ENCODE data around the gene LIPT1.
A peak's percentile ranks its signal among the peaks of the same experiment; 100 is the strongest.
"Not testable (repeated sequence)": the region's sequence is repeated elsewhere in the genome, so short reads cannot be mapped to it uniquely, and the experiment has no call there.

The LIPT1 gene

DNA sequence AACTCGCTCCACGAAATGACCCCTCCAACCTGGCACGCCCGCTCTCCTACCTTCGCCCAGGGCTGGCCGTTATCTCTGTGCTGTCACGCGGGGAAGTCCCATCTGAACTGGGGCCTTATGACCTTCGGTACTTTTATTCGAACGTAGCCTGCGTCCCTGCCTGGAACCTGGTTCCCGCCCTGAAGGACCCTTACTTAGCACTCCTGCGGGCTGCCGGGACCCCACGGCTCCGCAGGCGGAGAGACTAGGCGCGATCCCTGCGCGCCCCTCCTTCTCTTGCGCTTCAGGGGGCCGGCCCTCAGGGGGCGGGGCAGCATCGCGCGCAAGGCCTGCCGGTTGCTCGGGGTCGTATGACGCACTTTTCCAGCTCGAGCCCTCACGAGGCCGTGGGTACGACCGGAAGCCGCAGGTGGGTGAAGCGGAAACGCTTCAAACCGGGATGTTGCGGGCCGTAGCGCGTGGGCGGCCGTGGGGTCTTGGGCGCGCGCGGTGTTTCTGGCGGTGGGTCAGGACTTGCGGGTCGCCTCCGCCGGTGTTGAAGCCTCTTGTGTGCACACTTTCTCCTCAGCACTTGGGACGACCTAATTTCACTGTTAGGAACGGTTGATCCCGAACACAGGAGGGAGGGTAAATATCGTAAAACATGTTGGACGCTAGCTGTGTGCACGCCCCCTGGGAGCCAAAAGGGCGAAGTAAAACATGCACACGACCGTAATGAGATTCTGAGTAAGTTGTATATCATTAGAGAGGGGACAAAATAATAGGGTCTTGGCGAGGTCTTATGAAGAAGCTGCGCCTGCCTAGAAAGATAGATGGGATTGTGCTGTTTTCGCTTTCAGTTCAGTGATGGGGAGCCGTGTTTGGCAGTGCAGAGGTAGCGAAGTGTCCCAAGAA, at the start of gene LIPT1, which contains the start of gene TSGA10:
Gene LIPT1, plus strand, starts transcription at position 325 of the 894 bp plus-strand sequence. CDS start 6,991 bp downstream, outside the sequence.
Gene TSGA10, minus strand, starts transcription at position 300 of the 894 bp plus-strand sequence. CDS start 45,503 bp downstream, outside the sequence.
- peak; percentile 87 for DNase-seq (ENCODE audit: low read depth)

DNA sequence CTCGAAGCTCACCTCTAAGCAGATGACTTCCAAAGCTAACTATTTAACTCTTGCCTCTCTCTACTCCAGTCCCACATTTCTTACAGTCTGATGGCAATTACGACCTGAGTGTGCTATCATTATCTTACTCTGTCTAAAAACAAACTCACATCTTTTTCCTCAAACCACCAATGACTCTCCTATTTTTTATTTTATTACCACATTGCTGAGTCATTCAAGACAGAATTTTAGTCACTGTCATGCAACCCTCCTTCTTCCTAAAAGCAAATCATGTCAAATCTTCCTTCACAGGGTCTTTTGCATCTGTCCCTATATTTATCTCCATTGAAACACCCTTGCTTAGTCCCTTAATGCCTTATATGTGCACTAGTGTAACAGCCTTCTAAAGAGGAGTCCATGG, 47.9 kb upstream of the LIPT1 start:
- no peak for DNase-seq (ENCODE audit: low read depth)

DNA sequence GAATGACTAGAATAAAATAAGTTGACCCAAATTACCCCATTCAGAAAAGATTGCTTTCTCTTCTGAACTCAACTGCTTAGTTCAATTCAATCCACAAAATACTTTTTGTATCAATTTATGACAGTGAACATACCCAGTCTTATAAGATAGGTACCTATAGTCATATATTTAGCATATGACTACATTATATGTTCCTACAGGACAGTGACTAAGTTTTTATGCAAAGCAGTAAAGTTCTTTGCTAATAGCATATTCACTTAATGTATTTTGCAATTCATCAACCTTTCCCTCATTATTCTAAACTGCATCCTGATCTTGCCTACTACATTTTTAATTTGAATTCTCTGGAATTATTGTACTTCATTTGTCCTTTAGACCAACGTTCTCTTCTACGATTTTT, 43.5 kb upstream of the LIPT1 start:
- no peak for DNase-seq (ENCODE audit: low read depth)

DNA sequence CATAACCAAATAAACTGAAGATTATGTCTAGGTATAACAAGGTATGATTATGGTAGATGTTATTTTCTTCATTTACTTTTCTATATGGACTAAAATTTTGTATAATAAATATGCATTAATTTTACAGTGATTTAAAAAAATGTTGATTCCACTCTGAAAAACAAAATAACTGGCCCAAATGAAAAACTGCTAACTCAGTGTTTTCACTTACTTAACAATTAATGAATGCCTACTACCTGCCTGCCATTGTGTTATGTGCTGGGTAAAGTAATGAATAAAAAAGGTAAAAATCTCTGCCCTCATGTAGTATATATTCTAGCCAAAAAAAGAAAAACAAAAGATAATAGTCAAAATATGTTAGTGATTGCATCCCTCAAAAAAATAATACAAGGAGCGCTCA, 42.8 kb upstream of the LIPT1 start:
- DNase-seq (ENCODE audit: low read depth), result no peak

DNA sequence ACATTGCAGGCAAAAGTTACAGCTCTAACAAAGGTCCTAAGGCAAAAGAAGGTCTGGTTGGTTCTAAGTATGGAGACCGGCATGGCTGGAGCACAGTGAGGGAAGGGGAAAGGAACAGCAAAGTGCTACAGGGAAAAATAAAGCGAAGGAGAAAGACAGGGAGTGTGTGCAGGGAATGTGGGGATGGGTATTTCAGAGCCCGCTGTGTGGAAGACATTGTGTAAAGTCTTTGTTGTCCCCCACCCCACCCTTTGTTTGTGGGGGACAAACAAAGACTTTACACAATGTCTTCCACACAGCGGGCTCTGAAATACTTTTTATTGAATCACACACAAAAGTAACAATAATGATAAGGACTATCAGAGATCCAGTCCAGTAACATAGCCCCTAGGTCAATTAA, 42.1 kb upstream of the LIPT1 start:
- DNase-seq (ENCODE audit: low read depth), result no peak

DNA sequence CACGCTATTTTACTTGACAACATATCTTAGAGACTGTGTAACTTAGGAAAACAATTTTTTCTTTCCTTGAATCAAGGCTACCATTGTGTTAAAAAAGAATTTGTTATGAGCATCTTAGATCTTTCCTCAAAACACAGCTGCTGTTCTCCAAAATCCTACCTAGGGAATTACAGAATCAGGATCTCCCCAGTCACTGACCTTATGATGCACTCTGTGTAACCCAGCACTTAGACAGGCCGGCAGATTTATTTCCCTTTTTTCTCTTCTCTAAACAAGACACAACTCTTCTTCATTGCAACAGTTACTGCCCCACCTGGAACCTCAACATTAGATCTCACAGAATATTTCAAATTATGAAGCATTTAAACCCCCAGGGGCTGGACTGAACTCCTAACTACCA, 26.8 kb upstream of the LIPT1 start:
- no peak for DNase-seq (ENCODE audit: low read depth)

DNA sequence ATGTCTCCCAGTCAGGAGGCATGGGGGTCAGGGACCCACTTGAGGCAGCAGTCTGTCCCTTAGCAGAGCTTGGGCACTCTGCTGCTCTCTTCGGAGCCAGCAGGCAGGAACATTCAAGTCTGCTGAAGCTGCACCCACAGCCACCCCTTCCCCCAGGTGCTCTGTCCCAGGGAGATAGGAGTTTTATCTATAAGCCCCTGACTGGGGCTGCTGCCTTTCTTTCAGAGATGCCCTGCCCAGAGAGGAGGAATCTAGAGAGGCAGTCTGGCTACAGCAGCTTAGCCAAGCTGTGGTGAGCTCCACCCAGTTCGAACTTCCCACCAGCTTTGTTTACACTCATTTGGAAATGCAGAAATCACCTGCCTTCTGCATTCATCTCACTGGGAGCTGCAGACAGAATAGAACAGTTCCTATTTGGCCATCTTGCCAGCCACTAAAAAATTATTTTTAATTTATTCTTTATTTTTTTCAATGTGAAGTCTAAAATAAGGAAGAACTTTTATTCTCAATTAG, 19.7 kb upstream of the LIPT1 start:
- DNase-seq (ENCODE audit: low read depth), result not testable (repeated sequence)

DNA sequence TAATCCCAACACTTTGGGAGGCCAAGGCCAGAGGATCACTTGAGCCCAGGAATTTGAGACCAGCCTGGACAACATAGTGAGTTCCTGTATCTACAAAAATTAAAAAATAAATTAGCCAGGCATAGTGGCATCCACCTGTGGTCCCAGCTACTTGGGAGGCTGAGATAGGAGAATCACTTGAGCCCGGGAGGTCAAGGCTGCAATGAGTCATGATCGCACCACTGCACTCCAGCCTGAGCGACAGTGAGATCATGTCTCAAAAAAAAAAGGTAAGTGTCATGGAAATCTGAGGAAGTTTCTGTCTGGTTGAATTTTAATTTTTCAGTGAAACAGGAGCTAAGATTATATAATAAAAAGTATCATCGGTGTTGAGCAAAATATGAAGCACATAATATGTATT, 15.8 kb upstream of the LIPT1 start:
- DNase-seq (ENCODE audit: low read depth), result no peak

DNA sequence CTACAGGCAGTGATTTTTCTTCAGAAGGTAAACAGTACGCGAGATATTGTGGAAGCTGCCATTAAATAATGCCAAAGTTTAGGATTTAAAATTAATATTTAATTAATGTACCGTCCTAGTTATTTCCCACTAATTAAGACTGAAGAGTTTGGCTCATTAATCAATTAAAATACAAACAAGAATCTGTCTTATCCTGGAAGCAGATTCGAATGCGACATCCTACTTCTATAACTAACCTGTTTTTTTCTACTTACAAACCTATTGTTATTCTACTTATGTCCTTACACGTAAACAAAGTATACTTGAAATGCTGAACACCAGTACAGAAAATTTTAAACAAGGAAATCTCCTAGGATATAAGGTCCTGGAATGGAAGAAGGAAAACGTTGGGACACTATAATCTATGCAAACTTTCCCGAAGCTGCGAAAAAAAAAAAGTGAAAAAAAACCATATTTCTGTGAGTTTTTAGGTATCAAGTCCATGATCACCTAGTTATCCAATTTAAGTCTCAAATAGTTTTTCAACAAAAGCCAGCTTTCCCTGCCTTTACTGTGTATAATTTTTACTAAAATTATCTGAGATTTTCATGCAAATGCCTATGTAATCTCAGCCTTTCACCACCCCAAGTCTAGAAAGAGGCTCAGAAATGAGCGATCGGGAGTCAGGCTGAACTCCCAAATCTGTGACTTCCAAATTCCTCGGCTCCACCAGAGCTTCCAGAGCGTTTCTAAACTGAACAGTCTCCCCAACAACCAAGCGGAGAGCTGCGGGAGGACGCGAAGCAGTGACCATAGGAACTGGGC, 14.5 kb upstream of the LIPT1 start:
- DNase-seq (ENCODE audit: low read depth), result no peak

DNA sequence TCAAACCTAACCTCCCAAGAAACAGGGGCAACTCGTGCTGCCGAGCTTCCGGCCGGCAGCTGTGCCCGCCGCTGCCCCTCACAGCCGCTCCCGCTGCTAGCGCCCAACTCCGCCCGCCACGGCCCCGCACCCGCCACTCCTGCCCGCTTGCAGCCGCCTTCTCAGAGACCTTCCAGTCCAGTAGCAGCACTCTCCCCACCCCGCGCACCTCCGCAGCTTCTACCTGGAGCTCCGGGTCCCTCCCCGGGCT, 14.0 kb upstream of the LIPT1 start:
- no peak for DNase-seq (ENCODE audit: low read depth)

DNA sequence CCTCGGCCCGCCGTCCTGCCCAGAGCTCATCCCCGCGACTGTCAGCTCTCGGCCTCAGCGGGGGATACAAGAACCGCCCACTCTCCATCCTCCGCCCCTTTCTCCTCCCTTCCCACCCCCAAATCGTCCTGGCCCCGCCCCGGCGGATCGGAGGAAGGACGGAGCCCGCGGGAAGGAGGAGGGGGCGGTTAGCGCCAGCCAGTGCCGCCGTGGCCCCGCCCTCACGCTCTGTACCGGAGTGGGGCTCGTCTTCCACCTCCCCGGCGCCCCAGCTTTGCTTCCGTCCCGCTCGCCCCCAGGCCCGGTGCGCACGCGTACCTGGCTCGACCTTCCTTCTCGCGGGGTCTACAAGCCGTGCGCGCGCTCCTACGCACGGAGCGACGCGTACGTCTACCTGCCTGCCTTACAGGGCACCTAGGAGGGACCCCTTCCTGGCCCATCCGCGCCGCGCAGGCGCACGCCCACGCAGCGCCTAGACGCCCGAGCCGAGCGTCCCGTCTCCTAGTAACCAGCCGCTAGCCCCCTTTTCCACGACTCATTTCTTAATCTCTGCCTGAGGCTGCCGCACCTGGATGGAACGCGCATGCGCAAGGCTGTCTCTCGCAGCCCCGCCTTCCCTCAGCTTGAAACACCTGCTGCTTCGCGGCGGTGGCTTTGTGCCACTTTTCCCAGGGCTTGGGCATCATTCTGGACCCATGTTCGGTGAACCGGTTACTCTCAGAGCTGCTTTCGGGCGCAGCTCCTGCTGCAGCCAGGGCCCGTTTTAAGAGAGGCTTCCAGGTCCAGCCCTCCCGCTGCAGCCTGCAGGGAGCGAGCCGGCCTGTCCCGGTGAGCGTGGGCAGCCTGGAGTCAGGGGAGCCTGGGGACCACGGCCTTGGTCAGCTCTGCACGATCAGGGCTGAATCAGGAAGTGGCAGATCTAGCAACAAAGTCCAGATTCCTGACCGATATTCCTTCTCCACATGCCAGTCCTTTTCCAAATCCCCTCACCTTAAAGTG, 13.4 kb upstream of the LIPT1 start, which contains the start of gene C2orf15:
Gene C2orf15, plus strand, starts transcription at position 598 of the 999 bp plus-strand sequence. CDS start 8,852 bp downstream, outside the sequence.
- DNase-seq (ENCODE audit: low read depth), result peak; percentile 94

DNA sequence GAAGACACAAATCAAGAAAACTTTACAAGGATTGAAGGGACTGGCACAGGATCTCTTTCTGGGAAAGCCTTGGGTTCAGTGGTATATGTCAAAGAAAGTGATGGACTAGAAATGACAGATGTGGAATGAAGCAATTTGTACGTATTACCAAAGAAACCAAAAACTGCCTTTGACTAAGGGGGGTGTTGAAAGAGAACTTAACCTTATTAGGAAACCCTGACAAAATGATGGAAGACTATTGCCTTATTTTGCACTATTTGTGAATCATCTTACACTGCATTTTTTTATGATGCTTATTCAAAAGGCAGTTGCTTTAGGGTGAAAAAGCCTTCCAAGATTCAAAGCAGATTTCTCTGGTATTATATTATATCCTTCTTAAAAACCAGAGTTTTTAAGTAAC, 4.1 kb upstream of the LIPT1 start:
- no peak for DNase-seq (ENCODE audit: low read depth)

DNA sequence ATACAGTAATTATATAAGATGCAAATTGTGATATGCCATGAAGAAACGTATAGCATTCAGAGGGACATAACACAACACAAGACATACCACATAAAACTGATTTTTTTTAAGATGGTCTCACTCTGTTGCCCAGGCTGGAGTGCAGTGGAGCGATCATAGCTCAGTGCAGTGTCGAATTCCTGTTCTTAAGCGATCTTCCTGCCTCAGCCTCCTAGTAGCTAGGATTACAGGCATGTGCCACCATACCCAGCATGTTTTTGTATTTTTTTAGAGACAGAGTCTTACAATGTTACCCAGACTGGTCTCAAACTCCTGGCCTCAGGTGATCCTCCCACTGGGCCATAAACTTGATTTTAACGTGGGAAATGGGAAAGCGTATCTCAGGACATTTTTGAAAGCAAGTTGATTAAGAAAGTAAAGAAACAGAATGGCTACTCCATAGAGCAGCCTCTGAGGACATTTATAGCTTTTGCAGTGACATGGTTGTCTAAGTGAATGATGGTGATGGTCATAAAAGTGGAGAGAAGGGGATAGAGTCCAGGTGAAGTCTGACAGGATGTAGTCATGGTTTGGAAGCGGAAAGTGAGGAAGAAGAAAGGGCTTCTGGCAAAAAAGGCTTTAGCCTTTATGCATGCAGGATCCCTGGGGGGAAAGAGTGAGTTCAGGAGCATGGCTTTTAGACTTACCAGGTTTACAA, 2.4 kb upstream of the LIPT1 start:
- DNase-seq (ENCODE audit: low read depth), result no peak

DNA sequence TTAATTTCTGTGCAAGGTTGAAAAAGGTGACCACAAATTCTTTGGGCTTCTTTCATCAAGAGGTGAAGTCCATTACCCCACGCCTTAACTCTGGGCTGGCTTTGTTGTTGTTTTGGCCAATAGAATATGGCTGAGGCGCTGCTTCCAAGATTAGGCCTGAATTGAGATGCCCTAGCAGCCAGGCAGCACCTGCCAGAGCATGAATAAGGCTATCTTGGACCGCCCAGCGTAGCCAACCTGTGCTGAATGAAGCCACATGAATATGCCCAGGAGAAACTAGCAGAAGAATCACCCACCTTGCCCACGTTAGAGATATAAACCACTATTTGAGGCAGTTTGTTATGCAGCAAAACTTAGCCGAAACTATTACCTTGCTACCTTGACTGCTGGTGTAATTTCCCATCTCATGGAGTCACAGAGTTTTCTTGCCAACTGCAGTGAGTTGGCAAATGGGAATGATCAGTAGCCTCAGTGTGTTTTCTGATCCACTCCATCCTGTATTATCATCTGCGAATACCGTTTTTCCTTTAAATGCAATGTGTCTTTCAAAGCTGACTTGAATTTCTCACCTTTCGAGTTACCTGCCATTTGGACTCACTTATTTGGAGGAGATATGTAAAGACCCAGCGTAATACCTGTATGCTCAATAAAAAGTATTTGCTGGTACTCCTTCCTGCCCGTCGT, 704 bp upstream of the LIPT1 start:
- DNase-seq (ENCODE audit: low read depth), result no peak

DNA sequence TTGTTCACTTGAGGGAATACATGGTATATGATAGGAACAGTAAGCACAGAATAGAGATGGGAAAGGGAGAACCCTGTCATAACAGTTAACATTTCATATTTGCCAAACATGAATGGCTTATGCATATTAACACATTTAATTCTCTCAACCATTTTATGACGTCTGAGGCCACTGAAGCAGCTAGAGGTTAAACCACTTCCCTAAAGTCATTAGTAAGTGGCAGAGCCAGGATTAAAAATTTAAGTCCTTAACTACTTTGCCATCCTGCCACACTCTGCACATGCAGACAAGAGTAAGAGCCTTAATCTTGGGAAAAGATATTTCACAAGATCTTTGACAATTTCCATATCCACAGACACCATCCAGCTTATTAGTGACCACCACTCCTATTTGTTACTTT, 2.1 kb downstream of the LIPT1 start:
- no peak for DNase-seq (ENCODE audit: low read depth)

DNA sequence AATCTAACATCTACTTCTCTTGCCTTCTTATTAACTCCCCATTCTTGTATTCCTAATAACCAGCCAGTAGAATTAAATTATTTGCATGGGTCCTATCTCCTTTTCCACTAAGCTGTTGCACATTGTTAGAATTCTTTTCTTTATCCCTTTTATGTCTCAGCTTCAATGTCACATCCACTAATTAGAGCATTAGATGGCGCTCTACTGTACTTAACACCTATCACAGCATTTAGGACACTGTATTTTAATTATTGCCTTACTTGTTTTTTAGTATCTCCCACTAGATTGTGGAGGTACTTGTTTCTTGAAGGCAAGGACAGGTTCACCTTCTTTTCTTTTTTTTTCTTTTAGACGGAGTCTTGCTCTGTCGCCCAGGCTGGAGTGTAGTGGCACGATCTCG, 3.8 kb downstream of the LIPT1 start:
- DNase-seq (ENCODE audit: low read depth), result no peak

DNA sequence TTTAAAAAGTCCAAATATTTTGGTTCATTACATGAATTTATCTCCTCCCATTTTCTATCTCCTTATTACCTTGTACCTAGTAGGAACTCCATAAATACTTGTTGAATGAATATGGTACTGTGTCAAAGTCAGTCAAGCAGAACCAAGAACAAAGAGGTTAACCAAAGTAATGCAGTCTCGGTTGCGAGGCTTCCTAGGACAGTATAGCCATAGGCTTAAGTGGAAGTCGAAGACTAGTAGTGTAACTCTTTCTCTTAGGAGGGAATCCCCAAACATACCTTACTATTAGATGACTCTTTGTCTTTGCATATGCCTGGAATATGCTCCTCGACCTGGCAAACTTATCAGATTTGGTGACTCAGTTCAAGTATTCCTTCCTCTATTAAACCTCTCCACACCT, 4.8 kb downstream of the LIPT1 start:
- no peak for DNase-seq (ENCODE audit: low read depth)

DNA sequence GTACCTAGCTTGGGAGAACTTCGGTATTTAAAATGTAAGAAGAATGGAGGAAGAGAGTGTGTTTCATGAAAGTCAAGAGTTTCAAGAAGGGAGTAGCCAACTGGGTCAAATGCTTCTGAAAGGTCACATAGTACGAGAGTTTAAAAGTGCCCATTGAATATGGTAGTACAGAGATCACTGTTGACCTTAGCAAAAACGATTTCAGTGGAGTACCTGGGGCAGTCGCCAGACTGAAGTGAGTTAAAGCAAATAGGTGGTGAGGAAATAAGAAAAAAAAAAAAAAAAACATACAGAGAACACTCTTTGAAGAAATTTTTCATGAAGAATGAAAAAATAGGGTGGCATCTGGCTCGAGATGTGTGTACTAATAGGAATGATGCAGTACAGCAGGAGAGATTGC, 11.5 kb downstream of the LIPT1 start:
- DNase-seq (ENCODE audit: low read depth), result no peak

DNA sequence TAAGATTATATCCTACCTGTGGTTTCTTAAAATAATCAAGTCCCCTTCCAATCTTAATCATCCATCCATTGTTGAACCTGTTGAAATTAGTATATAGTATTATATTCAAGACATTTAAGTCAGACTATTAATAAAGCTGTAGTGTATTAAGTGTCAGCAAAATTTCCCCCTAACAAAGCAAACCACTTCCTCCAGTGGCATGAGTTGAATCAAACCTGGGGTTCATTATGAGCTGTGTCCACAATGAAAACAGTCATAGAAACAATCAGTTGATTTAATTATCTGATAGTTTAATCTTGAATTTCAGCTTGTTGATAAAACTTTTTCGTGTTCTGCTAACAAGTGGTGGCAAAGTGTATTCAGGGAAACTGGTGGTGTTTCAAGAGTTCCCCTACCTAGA, 14.8 kb downstream of the LIPT1 start:
- no peak for DNase-seq (ENCODE audit: low read depth)

DNA sequence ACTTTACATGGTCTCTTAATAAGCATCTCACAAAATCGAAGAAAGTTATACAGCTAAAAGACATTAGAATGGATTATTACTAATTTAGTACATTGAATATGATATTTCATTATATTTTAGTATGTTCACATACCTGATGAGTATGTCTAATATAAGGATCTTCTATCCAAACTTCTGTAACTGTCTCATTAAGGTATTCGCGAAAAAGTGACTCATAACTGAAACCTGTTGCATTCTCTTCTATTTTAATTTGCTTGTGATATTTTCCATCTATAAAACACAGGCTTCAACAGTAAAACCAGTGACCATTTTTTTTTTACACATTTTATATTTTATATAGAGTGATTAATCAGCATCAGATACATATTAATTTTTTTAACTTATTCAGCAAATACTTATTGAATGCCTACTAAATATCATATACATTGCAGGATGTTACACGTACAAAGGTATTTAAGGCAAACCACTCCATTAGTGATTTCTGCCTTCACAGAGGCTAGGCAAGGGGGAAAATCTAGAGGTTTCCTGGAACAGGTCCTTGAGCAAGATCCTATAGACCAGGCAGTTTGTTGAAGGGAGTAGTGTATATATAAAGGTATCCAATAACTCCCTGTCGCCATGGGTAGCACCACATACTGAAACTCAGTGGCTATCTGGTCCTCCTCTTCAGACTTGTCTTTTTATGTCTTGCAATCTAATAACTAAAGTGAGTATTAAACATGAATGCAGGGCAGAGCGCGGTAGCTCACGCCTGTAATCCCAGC, 16.8 kb downstream of the LIPT1 start:
- no peak for DNase-seq (ENCODE audit: low read depth)

All from activated gamma-delta T cell treated with anti-CD3 and anti-CD28 coated beads, Interleukin-2, amount 50 U/mL, for 16 hours (primary cell).